Measurements from ENCODE around the gene TMEM9B. TPM values are rescaled to one million over a fixed set of nuclear protein-coding genes. Genes with fewer than 3 reads are reported as not detected.
"Not testable (repeated sequence)": the region's sequence is repeated elsewhere in the genome, so short reads cannot be mapped to it uniquely, and the experiment has no call there.

Gene TMEM9B
- total RNA-seq, result 10 to 100 TPM; 15.5 to 33.6 (median 19.8) TPM
- long read RNA-seq, transcript TMEM9B-205 (5 exons, 2,083 nt), result major isoform, 16 of 17 reads
- long read RNA-seq, partial matches to known transcripts, result 0 of 17 reads
- long read RNA-seq, other reads (novel, unspliced or antisense), result 0 of 17 reads

DNA sequence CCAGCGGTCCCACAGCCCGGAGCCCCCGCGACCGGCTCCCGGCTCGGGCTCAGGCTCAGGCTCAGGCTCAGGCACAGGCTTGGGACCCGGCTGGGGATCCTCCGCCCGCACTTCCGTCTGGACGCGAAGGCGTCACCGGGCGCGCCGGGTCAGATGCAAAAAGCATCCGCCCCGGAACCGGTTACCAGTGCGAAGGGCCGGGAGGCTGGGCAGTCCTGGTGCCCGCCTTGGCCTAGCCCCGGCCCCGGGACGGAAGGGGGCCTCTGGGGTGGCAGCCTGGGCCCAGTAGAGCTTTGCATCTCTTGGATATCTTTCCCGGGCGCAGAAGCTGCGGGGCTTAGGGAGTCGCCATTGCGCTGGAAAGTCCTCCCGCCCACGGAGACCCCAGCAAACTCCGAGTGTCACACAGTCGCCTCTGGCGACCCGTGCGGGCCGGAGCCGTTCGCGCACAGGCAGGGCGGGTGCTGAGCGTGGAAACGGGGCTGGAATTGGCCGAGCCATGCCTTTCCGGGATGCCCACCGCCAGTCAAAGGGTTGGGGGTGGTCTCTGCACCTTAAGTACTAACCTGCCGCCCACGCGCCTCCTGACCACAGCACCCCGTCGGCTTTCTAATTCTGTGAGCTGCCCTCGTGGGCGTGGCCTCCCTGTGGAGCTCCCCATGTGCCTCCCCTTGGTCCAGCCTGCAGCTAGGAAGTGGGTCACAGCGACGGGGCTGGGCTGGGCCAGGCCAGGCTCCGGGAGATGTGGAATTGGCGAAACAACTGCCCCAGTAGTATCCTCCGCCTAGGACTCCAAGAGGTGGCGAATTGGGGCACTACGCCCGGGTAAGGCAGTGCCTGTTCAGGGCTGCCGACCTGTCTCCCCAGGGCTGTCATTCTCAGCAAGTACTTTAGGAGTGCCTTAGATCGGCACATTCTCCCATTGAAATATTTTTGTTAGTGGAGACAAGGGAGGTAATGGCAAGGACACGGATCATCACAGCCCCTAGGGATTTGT lies at the start of gene TMEM9B:
TMEM9B (minus strand) TSS at position 119 of the 997 bp plus-strand sequence. CDS start 129 bp downstream, outside the sequence.
- 0% methylated on average over 12 of the region's 67 CpGs for WGBS (ENCODE audit: insufficient coverage, low coverage, low lambda C conversion rate, missing lambda C conversion rate)
- Histone ChIP-seq H3K27ac (peak within 1 kb of the TSS; percentile 80 to 92 (median 88)), H3K4me1 (peaks cover 0 to 20% (median 10%) of the 10 kb centered on the region in 4 donors), H3K36me3 (no peaks in the 10 kb centered on the region), H3K9me3 (no peaks in the 10 kb centered on the region), H3K27me3 (no peaks in the 10 kb centered on the region), H3K4me3 (peak within 1 kb of the TSS; percentile 84 to 97 (median 87))
- peak; percentile 90 to 95 (median 94) for ATAC-seq
- TF ChIP-seq, protein P1, sequence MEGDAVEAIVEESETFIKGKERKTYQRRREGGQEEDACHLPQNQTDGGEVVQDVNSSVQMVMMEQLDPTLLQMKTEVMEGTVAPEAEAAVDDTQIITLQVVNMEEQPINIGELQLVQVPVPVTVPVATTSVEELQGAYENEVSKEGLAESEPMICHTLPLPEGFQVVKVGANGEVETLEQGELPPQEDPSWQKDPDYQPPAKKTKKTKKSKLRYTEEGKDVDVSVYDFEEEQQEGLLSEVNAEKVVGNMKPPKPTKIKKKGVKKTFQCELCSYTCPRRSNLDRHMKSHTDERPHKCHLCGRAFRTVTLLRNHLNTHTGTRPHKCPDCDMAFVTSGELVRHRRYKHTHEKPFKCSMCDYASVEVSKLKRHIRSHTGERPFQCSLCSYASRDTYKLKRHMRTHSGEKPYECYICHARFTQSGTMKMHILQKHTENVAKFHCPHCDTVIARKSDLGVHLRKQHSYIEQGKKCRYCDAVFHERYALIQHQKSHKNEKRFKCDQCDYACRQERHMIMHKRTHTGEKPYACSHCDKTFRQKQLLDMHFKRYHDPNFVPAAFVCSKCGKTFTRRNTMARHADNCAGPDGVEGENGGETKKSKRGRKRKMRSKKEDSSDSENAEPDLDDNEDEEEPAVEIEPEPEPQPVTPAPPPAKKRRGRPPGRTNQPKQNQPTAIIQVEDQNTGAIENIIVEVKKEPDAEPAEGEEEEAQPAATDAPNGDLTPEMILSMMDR (IDR thresholded peaks at IDR 0.05), result no peak
- peak; percentile 94 for TF ChIP-seq POLR2A (IDR thresholded peaks at IDR 0.05)
- intact Hi-C loops (cut with DNase I), result loop anchor here in 1 of 2 donors (5.0 kb wide), 1 partner anchor 282 kb away; the partner anchor contains the start of genes RPL27A and TRIM66
- peak; percentile 94 to 96 (median 95) for DNase-seq

DNA sequence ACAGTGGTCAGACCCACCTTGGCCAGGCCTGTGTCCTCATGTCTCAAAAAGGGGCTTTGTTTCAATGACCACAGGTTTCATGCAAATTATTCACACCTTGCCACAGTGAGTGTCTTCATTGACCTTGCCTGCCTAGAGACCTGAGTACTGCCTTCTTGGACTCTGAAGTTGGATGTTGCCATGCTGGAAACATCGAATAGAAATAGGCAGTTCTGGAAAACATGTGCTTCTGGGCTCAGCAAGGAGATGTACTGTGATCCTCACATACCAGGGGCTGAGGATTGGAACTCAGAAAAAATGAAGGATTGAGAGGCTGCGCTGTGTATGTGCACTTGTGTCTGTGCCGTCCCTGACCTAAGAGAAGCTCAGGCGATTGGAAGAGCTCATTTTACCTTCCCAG lies 49.1 kb upstream of the TMEM9B start:
- intact Hi-C loops (cut with DNase I), result loop anchor here (10.0 kb wide), 2 partner anchors 121 to 491 kb away; no protein-coding TSS in a partner anchor
- no peak for DNase-seq

DNA sequence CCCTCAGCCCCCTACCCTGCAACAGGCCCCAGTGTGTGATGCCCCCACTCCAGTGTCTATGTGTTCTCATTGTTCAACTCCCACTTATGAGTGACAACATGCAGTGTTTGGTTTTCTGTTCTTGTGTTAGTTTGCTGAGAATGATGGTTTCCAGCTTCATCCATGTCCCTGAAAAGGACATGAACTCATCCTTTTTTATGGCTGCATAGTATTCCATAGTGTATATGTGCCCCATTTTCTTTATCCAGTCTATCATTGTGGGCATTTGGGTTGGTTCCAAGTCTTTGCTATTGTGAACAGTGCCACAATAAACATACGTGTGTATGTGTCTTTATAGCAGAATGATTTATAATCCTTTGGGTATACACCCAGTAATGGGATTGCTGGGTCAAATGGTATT lies 45.3 kb upstream of the TMEM9B start:
- H3K9me3 ChIP-seq; H3K4me3 ChIP-seq; H3K36me3 ChIP-seq; ATAC-seq; intact Hi-C loops (cut with DNase I); DNase-seq; H3K27me3 ChIP-seq; H3K27ac ChIP-seq; H3K4me1 ChIP-seq: not testable (repeated sequence)
- 38% methylated on average over 1 of the region's 1 CpG for WGBS (ENCODE audit: insufficient coverage, low coverage, low lambda C conversion rate, missing lambda C conversion rate)

More for the DNA sequence above, 49.1 kb upstream of the TMEM9B start:
- H3K4me3 ChIP-seq, result no peak overlapping the region
- H3K27me3 ChIP-seq, result no peaks in the 10 kb centered on the region
- no peak overlapping the region for H3K27ac ChIP-seq
- H3K9me3 ChIP-seq, result no peaks in the 10 kb centered on the region
- 62% methylated on average over 4 of the region's 4 CpGs for WGBS (ENCODE audit: insufficient coverage, low coverage, low lambda C conversion rate, missing lambda C conversion rate)
- no peak for ATAC-seq
- H3K4me1 ChIP-seq, result no peaks in the 10 kb centered on the region
- no peaks in the 10 kb centered on the region for H3K36me3 ChIP-seq
- TF ChIP-seq, protein P1 (IDR thresholded peaks at IDR 0.05), result no peak
- TF ChIP-seq POLR2A (IDR thresholded peaks at IDR 0.05), result no peak

DNA sequence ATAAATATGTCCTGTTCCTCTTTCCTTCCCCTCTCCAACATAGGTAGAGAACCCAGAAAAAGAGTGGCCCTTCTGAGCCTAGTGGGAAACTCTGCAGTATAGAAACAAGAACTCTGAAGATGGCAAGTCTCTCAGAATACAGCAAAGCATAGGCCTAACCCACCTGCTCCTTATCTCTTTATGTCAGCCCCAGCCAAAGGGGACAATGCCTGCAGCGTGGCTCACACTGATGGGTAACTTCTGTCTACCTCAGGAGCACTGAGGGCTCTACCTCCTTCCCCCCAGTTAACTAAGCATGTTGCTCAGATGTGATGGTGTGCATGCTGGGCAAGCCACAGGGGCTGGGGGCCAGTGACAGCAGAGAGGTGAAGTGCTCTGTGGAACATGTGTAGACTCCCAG lies 44.4 kb upstream of the TMEM9B start:
- Histone ChIP-seq H3K27ac (no peak overlapping the region), H3K27me3 (peaks cover 0 to 8% of the 10 kb centered on the region in 2 donors), H3K9me3 (no peaks in the 10 kb centered on the region), H3K4me3 (no peak overlapping the region), H3K4me1 (peaks cover 0 to 8% (median 3%) of the 10 kb centered on the region in 4 donors), H3K36me3 (no peaks in the 10 kb centered on the region)
- WGBS (ENCODE audit: insufficient coverage, low coverage, low lambda C conversion rate, missing lambda C conversion rate), result 63% methylated on average over 1 of the region's 1 CpG
- intact Hi-C loops (cut with DNase I), result no loop called here
- no peak for TF ChIP-seq POLR2A (IDR thresholded peaks at IDR 0.05)
- TF ChIP-seq, protein P1 (IDR thresholded peaks at IDR 0.05), result no peak
- no peak for ATAC-seq
- DNase-seq, result no peak

Data from right lobe of liver (tissue), 6 donors.